H1 (cell line): ENCODE data around the gene SOSTDC1.

ENCODE experiments used
- ATF3 ChIP-seq: IDR thresholded peaks from 2 replicates; pipeline ENCODE4 v1.6.1; 2011; ENCODE audit warnings: low read depth, mild to moderate bottlenecking, low read length; ENCODE audit not compliant: insufficient read depth
- CTCF ChIP-seq, 3 experiments: IDR thresholded peaks; 1 replicate in 2 of 3; 2 replicates in 1 of 3; pipeline versions ENCODE4 v1.5.1 to v1.6.1; 2011; ENCODE audit warnings: low read length in 3 of 3, mild to moderate bottlenecking in 3 of 3, inconsistent platforms in 2 of 3, low read depth in 1 of 3, moderate library complexity in 1 of 3; ENCODE audit not compliant: insufficient read depth in 1 of 3; ENCODE audit errors: control extremely low read depth in 1 of 3
- EGR1 ChIP-seq: IDR thresholded peaks from 2 replicates; pipeline ENCODE4 v1.6.1; 2011; ENCODE audit warnings: low read depth, low read length, borderline replicate concordance
- EZH2 ChIP-seq: fragments of 200-600 bp; sonication (generic); IDR thresholded peaks from 2 replicates; pipeline ENCODE4 v1.7.1; 2012; ENCODE audit warnings: low read depth, mild to moderate bottlenecking, moderate library complexity, low read length, inconsistent platforms; ENCODE audit not compliant: severe bottlenecking
- JUN ChIP-seq: IDR thresholded peaks from 2 replicates; pipeline ENCODE4 v1.6.1; 2011; ENCODE audit warnings: low read depth, mild to moderate bottlenecking, improper control_type of control experiment, low read length
- JUND ChIP-seq: IDR thresholded peaks from 2 replicates; pipeline ENCODE4 v1.6.1; 2011; ENCODE audit warnings: mild to moderate bottlenecking, improper control_type of control experiment, low read length
- MAX ChIP-seq: IDR thresholded peaks from 2 replicates; pipeline ENCODE4 v1.6.1; 2012; ENCODE audit warnings: inconsistent platforms
- POLR2A ChIP-seq, 2 experiments: IDR thresholded peaks; 1 replicate in 1 of 2; 2 replicates in 1 of 2; pipeline ENCODE4 v1.6.1; 2011; ENCODE audit warnings: low read depth in 2 of 2, low read length in 2 of 2, mild to moderate bottlenecking in 2 of 2; ENCODE audit errors: control extremely low read depth in 1 of 2
- POLR2AphosphoS5 ChIP-seq: IDR thresholded peaks from 2 replicates; pipeline ENCODE4 v1.6.1; 2011; ENCODE audit warnings: low read depth, low read length
- TAF1 ChIP-seq: IDR thresholded peaks from 2 replicates; pipeline ENCODE4 v1.6.1; 2011; ENCODE audit warnings: mild to moderate bottlenecking, low read depth, low read length

GRCh38 chr7:16479591-16479990 is 14.1 kb upstream of the SOSTDC1 start:
- TF ChIP-seq JUN: no peak
- TF ChIP-seq POLR2AphosphoS5: no peak
- no peak for TF ChIP-seq EZH2
- no peak for TF ChIP-seq ATF3
- TF ChIP-seq TAF1: no peak
- TF ChIP-seq POLR2A (IDR thresholded peaks at IDR 0.05; ENCODE audit: control extremely low read depth in 1 of 2, low read depth in 2 of 2, low read length in 2 of 2): no peak
- no peak for TF ChIP-seq EGR1
- no peak for TF ChIP-seq CTCF (IDR thresholded peaks at IDR 0.05; ENCODE audit: control extremely low read depth in 1 of 3, insufficient read depth in 1 of 3, low read depth in 1 of 3, low read length in 3 of 3)
- TF ChIP-seq MAX: no peak
- no peak for TF ChIP-seq JUND
